ENCODE results near the gene CDC42EP4. TPM values are rescaled to one million over a fixed set of nuclear protein-coding genes. Genes with fewer than 3 reads are reported as not detected.

The CDC42EP4 gene
- total and polyA plus RNA-seq, 2 donors from 2014 or later, result 26.2 to 76.9 TPM

GRCh38 chr17:73271072-73271471, 40.7 kb downstream of the CDC42EP4 start:
- no peaks in the 10 kb centered on the region for H3K4me1 ChIP-seq (ENCODE audit: control insufficient read depth in 2 of 3, insufficient read depth in 2 of 3, low read depth in 1 of 3, low read length in 3 of 3)
- no peaks in the 10 kb centered on the region for H3K27me3 ChIP-seq (ENCODE audit: control insufficient read depth, insufficient read depth, low read length)
- H3K4me3 ChIP-seq (ENCODE audit: low read length in 3 of 3), result no peak overlapping the region
- FAIRE-seq (no peak), DNase-seq (no peak)
- intact Hi-C loops (cut with DNase I), result no loop called here
- H3K27ac ChIP-seq (ENCODE audit: low read depth in 2 of 2, low read length in 2 of 2), result no peak overlapping the region
- H3K9me3 ChIP-seq (ENCODE audit: control insufficient read depth in 2 of 3, insufficient read depth in 1 of 3, low read length in 3 of 3), result no peaks in the 10 kb centered on the region
- no peak overlapping the region for H3K9ac ChIP-seq (ENCODE audit: low read length in 3 of 3)
- TF ChIP-seq, protein P1, sequence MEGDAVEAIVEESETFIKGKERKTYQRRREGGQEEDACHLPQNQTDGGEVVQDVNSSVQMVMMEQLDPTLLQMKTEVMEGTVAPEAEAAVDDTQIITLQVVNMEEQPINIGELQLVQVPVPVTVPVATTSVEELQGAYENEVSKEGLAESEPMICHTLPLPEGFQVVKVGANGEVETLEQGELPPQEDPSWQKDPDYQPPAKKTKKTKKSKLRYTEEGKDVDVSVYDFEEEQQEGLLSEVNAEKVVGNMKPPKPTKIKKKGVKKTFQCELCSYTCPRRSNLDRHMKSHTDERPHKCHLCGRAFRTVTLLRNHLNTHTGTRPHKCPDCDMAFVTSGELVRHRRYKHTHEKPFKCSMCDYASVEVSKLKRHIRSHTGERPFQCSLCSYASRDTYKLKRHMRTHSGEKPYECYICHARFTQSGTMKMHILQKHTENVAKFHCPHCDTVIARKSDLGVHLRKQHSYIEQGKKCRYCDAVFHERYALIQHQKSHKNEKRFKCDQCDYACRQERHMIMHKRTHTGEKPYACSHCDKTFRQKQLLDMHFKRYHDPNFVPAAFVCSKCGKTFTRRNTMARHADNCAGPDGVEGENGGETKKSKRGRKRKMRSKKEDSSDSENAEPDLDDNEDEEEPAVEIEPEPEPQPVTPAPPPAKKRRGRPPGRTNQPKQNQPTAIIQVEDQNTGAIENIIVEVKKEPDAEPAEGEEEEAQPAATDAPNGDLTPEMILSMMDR (IDR thresholded peaks at IDR 0.05; ENCODE audit: borderline replicate concordance, extremely low read depth, insufficient read depth), result no peak
- H3K36me3 ChIP-seq (ENCODE audit: control insufficient read depth in 2 of 3, insufficient read depth in 3 of 3, low read length in 3 of 3), result no peaks in the 10 kb centered on the region

DNA sequence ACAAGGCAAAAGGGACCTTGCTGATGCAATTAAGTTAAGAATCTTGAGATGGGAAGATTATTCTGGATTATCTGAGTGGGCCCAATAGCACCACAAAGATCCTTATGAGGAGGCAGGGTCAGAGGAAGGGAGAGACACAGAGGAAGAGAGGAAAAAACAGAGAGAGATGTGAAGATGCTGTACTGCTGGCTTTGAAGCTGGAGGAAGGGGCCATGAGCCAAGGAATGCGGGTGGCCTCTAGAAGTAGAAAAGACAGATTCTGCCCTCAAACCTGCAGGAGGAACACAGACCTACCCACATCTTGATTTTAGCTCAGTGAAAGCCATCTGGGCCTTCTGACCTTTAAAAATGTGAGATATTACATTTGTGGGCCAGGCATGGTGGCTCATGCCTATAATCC, 42.0 kb downstream of the CDC42EP4 start:
- Histone ChIP-seq H3K36me3 (ENCODE audit: control insufficient read depth in 2 of 3, insufficient read depth in 3 of 3, low read length in 3 of 3) (no peaks in the 10 kb centered on the region), H3K9ac (ENCODE audit: low read length in 3 of 3) (no peak overlapping the region), H3K27ac (ENCODE audit: low read depth in 2 of 2, low read length in 2 of 2) (no peak overlapping the region), H3K27me3 (ENCODE audit: control insufficient read depth, insufficient read depth, low read length) (no peaks in the 10 kb centered on the region), H3K4me1 (ENCODE audit: control insufficient read depth in 2 of 3, insufficient read depth in 2 of 3, low read depth in 1 of 3, low read length in 3 of 3) (no peaks in the 10 kb centered on the region), H3K4me3 (ENCODE audit: low read length in 3 of 3) (no peak overlapping the region), H3K9me3 (ENCODE audit: control insufficient read depth in 2 of 3, insufficient read depth in 1 of 3, low read length in 3 of 3) (no peaks in the 10 kb centered on the region)
- intact Hi-C loops (cut with DNase I), result no loop called here
- TF ChIP-seq, protein P1 (IDR thresholded peaks at IDR 0.05; ENCODE audit: borderline replicate concordance, extremely low read depth, insufficient read depth), result no peak
- no peak for FAIRE-seq
- no peak for DNase-seq

DNA sequence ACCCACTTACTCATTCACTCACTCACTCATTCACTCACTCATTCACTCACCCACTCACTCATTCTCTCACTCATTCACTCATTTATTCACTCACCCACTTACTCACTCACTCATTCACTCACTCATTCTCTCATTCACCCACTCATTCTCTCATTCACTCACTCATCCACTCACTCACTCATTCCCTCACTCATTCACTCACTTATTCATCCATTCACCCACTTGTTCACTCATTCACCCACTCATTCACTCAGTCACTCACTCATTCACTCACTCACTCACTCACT, 42.5 kb downstream of the CDC42EP4 start:
- no peak for FAIRE-seq
- TF ChIP-seq, protein P1 (IDR thresholded peaks at IDR 0.05; ENCODE audit: borderline replicate concordance, extremely low read depth, insufficient read depth), result no peak
- no peaks in the 10 kb centered on the region for H3K9me3 ChIP-seq (ENCODE audit: control insufficient read depth in 2 of 3, insufficient read depth in 1 of 3, low read length in 3 of 3)
- no peak for DNase-seq
- H3K27me3 ChIP-seq (ENCODE audit: control insufficient read depth, insufficient read depth, low read length), result no peaks in the 10 kb centered on the region
- no peaks in the 10 kb centered on the region for H3K4me1 ChIP-seq (ENCODE audit: control insufficient read depth in 2 of 3, insufficient read depth in 2 of 3, low read depth in 1 of 3, low read length in 3 of 3)
- H3K9ac ChIP-seq (ENCODE audit: low read length in 3 of 3), result no peak overlapping the region
- intact Hi-C loops (cut with DNase I), result no loop called here
- no peaks in the 10 kb centered on the region for H3K36me3 ChIP-seq (ENCODE audit: control insufficient read depth in 2 of 3, insufficient read depth in 3 of 3, low read length in 3 of 3)
- no peak overlapping the region for H3K4me3 ChIP-seq (ENCODE audit: low read length in 3 of 3)
- H3K27ac ChIP-seq (ENCODE audit: low read depth in 2 of 2, low read length in 2 of 2), result no peak overlapping the region

DNA sequence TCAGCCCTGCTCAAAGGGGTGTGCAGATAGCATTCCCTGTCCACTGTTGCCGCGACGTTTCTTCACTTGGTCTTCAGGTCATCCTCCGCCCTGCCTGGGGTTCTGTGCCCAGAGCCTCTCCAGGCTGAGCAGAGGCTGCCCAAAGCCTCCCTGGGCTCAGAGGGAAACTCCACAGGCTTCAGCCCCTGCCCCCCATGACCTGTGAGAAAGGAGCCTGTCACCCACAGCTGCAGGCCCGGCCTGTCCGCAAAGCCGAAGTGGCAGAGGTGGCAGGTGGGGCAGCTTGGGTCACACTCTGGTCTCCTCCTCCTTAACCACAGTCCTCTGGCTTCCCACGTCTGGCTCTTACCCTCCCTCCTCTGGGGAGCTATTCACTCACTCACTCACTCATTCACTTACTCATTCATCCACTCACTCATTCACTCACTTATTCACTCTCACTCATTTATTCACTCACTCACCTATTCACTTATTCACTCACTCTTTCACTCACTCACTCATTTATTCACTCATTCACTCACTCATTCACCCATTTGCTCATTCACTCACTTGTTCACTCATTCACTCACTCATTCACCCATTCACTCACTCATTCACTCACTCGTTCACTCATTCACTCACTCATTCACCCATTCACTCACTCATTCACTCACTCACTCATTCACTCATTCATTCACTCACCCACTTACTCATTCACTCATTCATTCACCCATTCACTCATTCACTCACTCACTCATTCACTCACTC, 43.0 kb downstream of the CDC42EP4 start:
- no peak for DNase-seq
- FAIRE-seq, result no peak
- no peaks in the 10 kb centered on the region for H3K27me3 ChIP-seq (ENCODE audit: control insufficient read depth, insufficient read depth, low read length)
- H3K4me1 ChIP-seq (ENCODE audit: control insufficient read depth in 2 of 3, insufficient read depth in 2 of 3, low read depth in 1 of 3, low read length in 3 of 3), result no peaks in the 10 kb centered on the region
- intact Hi-C loops (cut with DNase I), result no loop called here
- no peaks in the 10 kb centered on the region for H3K9me3 ChIP-seq (ENCODE audit: control insufficient read depth in 2 of 3, insufficient read depth in 1 of 3, low read length in 3 of 3)
- H3K27ac ChIP-seq (ENCODE audit: low read depth in 2 of 2, low read length in 2 of 2), result no peak overlapping the region
- H3K36me3 ChIP-seq (ENCODE audit: control insufficient read depth in 2 of 3, insufficient read depth in 3 of 3, low read length in 3 of 3), result no peaks in the 10 kb centered on the region
- H3K4me3 ChIP-seq (ENCODE audit: low read length in 3 of 3), result no peak overlapping the region
- TF ChIP-seq, protein P1 (IDR thresholded peaks at IDR 0.05; ENCODE audit: borderline replicate concordance, extremely low read depth, insufficient read depth), result no peak
- no peak overlapping the region for H3K9ac ChIP-seq (ENCODE audit: low read length in 3 of 3)
